MM.1S (cell line): ENCODE measurements around the gene ARID3B.

Experiments used
- DNase-seq: peaks from one replicate; pipeline ENCODE4 v3.0.0-alpha.2; 2015
- H2AFZ ChIP-seq: fragments of 300-600 bp; sonication (generic); 2 replicates; pipeline ENCODE4 v1.6.0; 2016; ENCODE audit warnings: antibody characterized with exemption, low read length
- H3F3A ChIP-seq: fragments of 300-600 bp; sonication (generic); 2 replicates; pipeline ENCODE4 v1.6.1; 2016; ENCODE audit warnings: mild to moderate bottlenecking, antibody characterized with exemption, low read length, moderate library complexity, mixed read lengths; ENCODE audit not compliant: insufficient read depth
- H3K27ac ChIP-seq: fragments of 300-600 bp; sonication (generic); 2 replicates; pipeline ENCODE4 v1.5.1; 2016; ENCODE audit warnings: mild to moderate bottlenecking, low read length
- H3K27me3 ChIP-seq: fragments of 300-600 bp; sonication (generic); replicated peaks from 2 replicates; pipeline ENCODE4 v1.6.0; 2016; ENCODE audit warnings: low read length; ENCODE audit not compliant: insufficient read depth
- H3K36me3 ChIP-seq: fragments of 300-600 bp; sonication (generic); replicated peaks from 2 replicates; pipeline ENCODE4 v1.6.1; 2016; ENCODE audit warnings: mild to moderate bottlenecking, low read length, mixed read lengths; ENCODE audit not compliant: insufficient read depth
- H3K4me1 ChIP-seq: fragments of 300-600 bp; sonication (generic); 2 replicates; pipeline ENCODE4 v1.6.1; 2016; ENCODE audit warnings: low read length, mixed read lengths
- H3K4me2 ChIP-seq: fragments of 300-600 bp; sonication (generic); 2 replicates; pipeline ENCODE4 v1.6.0; 2016; ENCODE audit warnings: low read depth, low read length
- H3K4me3 ChIP-seq: fragments of 300-600 bp; sonication (generic); 2 replicates; pipeline ENCODE4 v1.5.1; 2016; ENCODE audit warnings: low read length, mixed read lengths
- H3K79me2 ChIP-seq: fragments of 300-600 bp; sonication (generic); 2 replicates; pipeline ENCODE4 v1.6.1; 2016; ENCODE audit warnings: mixed run types, low read length, mixed read lengths
- H3K9ac ChIP-seq: fragments of 300-600 bp; sonication (generic); 2 replicates; pipeline ENCODE4 v1.6.1; 2016; ENCODE audit warnings: low read length, mixed read lengths
- H3K9me2 ChIP-seq: fragments of 300-600 bp; sonication (generic); replicated peaks from 2 replicates; pipeline ENCODE4 v1.6.1; 2016; ENCODE audit warnings: mild to moderate bottlenecking, low read length, mixed read lengths; ENCODE audit not compliant: insufficient read depth
- H3K9me3 ChIP-seq: fragments of 300-600 bp; sonication (generic); replicated peaks from 2 replicates; pipeline ENCODE4 v1.6.1; 2016; ENCODE audit warnings: mild to moderate bottlenecking, low read length, mixed read lengths; ENCODE audit not compliant: insufficient read depth
- H4K20me1 ChIP-seq: fragments of 300-600 bp; sonication (generic); 2 replicates; pipeline ENCODE4 v1.6.1; 2016; ENCODE audit warnings: mild to moderate bottlenecking, low read length, moderate library complexity, mixed read lengths; ENCODE audit not compliant: insufficient read depth
- EZH2 ChIP-seq: fragments of 300-600 bp; sonication (generic); optimal IDR thresholded peaks from 2 replicates; pipeline ENCODE3; 2017; ENCODE audit warnings: low read depth, mild to moderate bottlenecking, antibody characterized with exemption, low read length, mixed read lengths
- EZH2phosphoT487 ChIP-seq: fragments of 300-600 bp; sonication (generic); IDR thresholded peaks from 2 replicates; pipeline ENCODE4 v1.6.1; 2018; ENCODE audit warnings: antibody characterized with exemption, low read length
- TF ChIP-seq, protein P1 (sequence below): fragments of 300-600 bp; sonication (generic); IDR thresholded peaks from 2 replicates; pipeline ENCODE4 v1.5.1; 2016; ENCODE audit warnings: antibody characterized with exemption, low read length, mixed read lengths

Gene ARID3B

DNA sequence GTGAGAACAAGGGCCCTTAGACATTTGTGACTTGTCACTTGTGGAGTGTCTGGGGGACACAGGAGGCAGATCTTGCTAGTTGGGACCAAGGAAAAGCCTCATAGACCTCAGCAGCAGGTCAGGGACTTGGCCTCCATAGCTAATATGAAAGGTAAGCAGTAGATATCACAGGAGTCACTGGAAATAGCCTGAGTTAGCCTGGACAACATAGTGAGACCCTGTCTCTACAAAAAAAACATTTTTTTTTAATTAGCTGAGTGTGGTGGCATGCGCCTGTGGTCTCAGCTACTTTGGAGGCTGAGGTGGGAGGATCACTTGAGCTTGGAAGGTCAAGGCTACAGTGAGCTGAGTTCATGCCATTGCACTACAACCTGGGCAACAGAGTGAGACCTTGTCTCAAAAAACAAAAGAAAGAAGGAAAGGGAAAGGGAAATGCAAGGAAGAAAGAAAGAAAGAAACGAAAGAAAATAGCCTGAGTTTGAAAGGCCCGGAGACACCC lies 37.5 kb downstream of the ARID3B start:
- Histone ChIP-seq H3K27me3 (no peaks in the 10 kb centered on the region), H3F3A (no peaks in the 10 kb centered on the region), H2AFZ (no peak overlapping the region), H4K20me1 (no peaks in the 10 kb centered on the region), H3K4me3 (no peak overlapping the region), H3K27ac (no peak overlapping the region), H3K36me3 (peaks cover 5% of the 10 kb centered on the region; the same call in 1 of the 2 replicates), H3K9ac (no peak overlapping the region), H3K4me2 (no peak overlapping the region), H3K9me2 (no peaks in the 10 kb centered on the region), H3K9me3 (no peaks in the 10 kb centered on the region), H3K4me1 (no peaks in the 10 kb centered on the region), H3K79me2 (peaks cover 88% of the 10 kb centered on the region)
- no peak for TF ChIP-seq EZH2
- TF ChIP-seq EZH2phosphoT487, result no peak
- TF ChIP-seq, protein P1, sequence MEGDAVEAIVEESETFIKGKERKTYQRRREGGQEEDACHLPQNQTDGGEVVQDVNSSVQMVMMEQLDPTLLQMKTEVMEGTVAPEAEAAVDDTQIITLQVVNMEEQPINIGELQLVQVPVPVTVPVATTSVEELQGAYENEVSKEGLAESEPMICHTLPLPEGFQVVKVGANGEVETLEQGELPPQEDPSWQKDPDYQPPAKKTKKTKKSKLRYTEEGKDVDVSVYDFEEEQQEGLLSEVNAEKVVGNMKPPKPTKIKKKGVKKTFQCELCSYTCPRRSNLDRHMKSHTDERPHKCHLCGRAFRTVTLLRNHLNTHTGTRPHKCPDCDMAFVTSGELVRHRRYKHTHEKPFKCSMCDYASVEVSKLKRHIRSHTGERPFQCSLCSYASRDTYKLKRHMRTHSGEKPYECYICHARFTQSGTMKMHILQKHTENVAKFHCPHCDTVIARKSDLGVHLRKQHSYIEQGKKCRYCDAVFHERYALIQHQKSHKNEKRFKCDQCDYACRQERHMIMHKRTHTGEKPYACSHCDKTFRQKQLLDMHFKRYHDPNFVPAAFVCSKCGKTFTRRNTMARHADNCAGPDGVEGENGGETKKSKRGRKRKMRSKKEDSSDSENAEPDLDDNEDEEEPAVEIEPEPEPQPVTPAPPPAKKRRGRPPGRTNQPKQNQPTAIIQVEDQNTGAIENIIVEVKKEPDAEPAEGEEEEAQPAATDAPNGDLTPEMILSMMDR, result no peak
- no peak for DNase-seq

DNA sequence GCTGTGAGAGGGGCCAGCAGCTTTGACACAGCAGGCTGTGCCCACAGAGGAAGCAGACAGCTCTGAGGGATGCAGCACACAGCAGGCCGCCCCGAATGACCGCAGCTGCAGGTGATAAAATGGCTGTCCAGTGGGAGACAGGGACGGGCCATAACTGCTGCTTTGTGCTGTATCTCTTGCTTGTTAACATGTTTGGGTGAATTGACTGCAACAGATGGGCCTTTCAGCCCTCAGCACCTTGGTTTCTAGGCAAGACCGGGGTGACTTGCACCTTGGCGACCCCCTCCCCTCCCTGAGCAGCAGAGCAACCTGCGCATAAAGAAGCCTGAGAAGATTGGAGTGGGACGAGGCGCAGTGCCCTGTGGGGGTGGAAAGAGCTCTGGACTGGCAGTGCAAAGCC lies 38.0 kb downstream of the ARID3B start:
- Histone ChIP-seq H3K9me2 (no peaks in the 10 kb centered on the region), H3K27ac (no peak overlapping the region), H3K27me3 (no peaks in the 10 kb centered on the region), H3K79me2 (peaks cover 90% of the 10 kb centered on the region), H3K9ac (no peak overlapping the region), H3F3A (no peaks in the 10 kb centered on the region), H4K20me1 (no peaks in the 10 kb centered on the region), H3K9me3 (no peaks in the 10 kb centered on the region), H3K4me2 (no peak overlapping the region), H2AFZ (no peak overlapping the region), H3K4me1 (no peaks in the 10 kb centered on the region), H3K4me3 (no peak overlapping the region), H3K36me3 (peaks cover 5% of the 10 kb centered on the region; the same call in 1 of the 2 replicates)
- DNase-seq, result no peak
- TF ChIP-seq EZH2, result no peak
- TF ChIP-seq, protein P1, result no peak
- TF ChIP-seq EZH2phosphoT487, result no peak

DNA sequence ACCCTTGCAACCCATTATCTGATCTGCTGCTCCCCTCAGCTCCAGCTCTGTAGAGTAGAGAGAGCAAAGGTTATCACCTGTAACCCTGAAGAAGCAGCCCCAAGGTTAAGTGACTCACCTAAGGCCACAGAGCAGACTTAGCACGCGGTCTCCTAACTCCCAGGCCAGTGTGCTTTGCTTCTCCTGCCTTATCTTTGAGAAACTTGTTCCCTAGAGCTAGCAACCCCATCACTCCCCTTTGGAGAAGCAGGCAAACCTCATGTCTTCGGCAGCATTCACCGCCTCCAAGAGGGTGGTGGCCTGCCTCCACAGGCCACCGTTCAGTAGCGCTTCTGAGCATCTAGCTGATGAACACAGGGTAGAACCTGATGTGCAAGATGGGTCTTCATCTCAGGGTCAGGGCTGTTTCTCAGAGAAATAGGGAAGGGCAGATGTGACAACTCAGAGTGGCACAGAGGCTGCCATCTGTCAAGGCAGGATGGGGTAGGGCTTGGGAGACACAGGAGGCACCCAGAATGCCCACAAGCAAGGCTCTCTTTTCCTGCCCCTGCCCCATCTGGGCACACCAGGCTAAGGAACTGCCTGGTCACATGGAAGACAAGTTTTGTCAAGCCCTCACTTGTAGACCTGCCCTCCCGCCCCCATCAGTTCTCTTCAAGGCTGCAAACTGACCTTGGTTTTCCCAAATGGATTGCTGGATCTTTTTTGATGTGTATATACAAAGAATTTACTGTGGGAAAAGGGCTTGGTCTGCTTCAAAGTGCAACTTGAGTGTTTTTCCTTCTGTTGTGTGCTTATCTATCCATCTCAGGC lies 39.7 kb downstream of the ARID3B start:
- Histone ChIP-seq H3K9ac (no peak overlapping the region), H4K20me1 (no peaks in the 10 kb centered on the region), H3K4me1 (no peaks in the 10 kb centered on the region), H3K9me3 (no peaks in the 10 kb centered on the region), H3K4me3 (no peak overlapping the region), H3K27me3 (no peaks in the 10 kb centered on the region), H3F3A (no peaks in the 10 kb centered on the region), H3K27ac (no peak overlapping the region), H3K9me2 (no peaks in the 10 kb centered on the region), H3K36me3 (peaks cover 7% of the 10 kb centered on the region), H3K79me2 (peaks cover 91% of the 10 kb centered on the region), H3K4me2 (no peak overlapping the region), H2AFZ (no peak overlapping the region)
- TF ChIP-seq, protein P1, result no peak
- TF ChIP-seq EZH2 (no peak), EZH2phosphoT487 (no peak)
- no peak for DNase-seq
